H9 (cell line): Measurements from ENCODE around the gene SNX32. TPM values are rescaled to one million over a fixed set of nuclear protein-coding genes. Genes with fewer than 3 reads are reported as not detected.

Source experiments
- DNase-seq: peaks from one replicate; pipeline ENCODE4 v3.0.0-alpha.2; 2017
- H2AFZ ChIP-seq: one replicate; pipeline ENCODE4 v1.6.1; 2013; ENCODE audit warnings: mild to moderate bottlenecking, low read length, control low read depth, moderate library complexity
- H2AK5ac ChIP-seq: 2 replicates; pipeline ENCODE4 v1.6.1; 2013; ENCODE audit warnings: low read length, control low read depth, mixed read lengths; ENCODE audit not compliant: insufficient read length
- H2BK120ac ChIP-seq: one replicate; pipeline ENCODE4 v1.6.1; 2013; ENCODE audit warnings: low read depth, mild to moderate bottlenecking, low read length, control low read depth, inconsistent platforms; ENCODE audit not compliant: poor library complexity, severe bottlenecking
- H2BK12ac ChIP-seq: 2 replicates; pipeline ENCODE4 v1.6.1; 2013; ENCODE audit warnings: low read length, control low read depth, mixed read lengths, low read depth; ENCODE audit not compliant: insufficient read length
- H2BK15ac ChIP-seq: 2 replicates; pipeline ENCODE4 v1.6.1; 2013; ENCODE audit warnings: low read depth, low read length, control low read depth
- H2BK20ac ChIP-seq: one replicate; pipeline ENCODE4 v1.6.1; 2013; ENCODE audit warnings: low read depth, mild to moderate bottlenecking, low read length, control low read depth, inconsistent platforms; ENCODE audit not compliant: poor library complexity, severe bottlenecking
- H2BK5ac ChIP-seq: 2 replicates; pipeline ENCODE4 v1.6.1; 2013; ENCODE audit warnings: low read length, control low read depth, mixed read lengths; ENCODE audit not compliant: insufficient read length
- H3K14ac ChIP-seq: 2 replicates; pipeline ENCODE4 v1.6.1; 2013; ENCODE audit warnings: low read length, control low read depth; ENCODE audit not compliant: insufficient read depth
- H3K18ac ChIP-seq: 2 replicates; pipeline ENCODE4 v1.6.1; 2013; ENCODE audit warnings: low read depth, mild to moderate bottlenecking, mixed read lengths, low read length, control low read depth; ENCODE audit not compliant: insufficient read length
- H3K23ac ChIP-seq: 2 replicates; pipeline ENCODE4 v1.6.1; 2013; ENCODE audit warnings: low read length, control low read depth, mixed read lengths, low read depth; ENCODE audit not compliant: insufficient read length
- H3K23me2 ChIP-seq: 2 replicates; pipeline ENCODE4 v1.6.1; 2013; ENCODE audit warnings: low read depth, mild to moderate bottlenecking, mixed read lengths, low read length, control low read depth; ENCODE audit not compliant: insufficient read length, poor library complexity, severe bottlenecking
- H3K27ac ChIP-seq: 2 replicates; pipeline ENCODE4 v1.5.1; 2013; ENCODE audit warnings: low read length, control low read depth, mixed read lengths, low read depth; ENCODE audit not compliant: insufficient read length
- H3K27me3 ChIP-seq: 2 replicates; pipeline ENCODE4 v1.6.1; 2013; ENCODE audit warnings: low read length, control low read depth, inconsistent platforms; ENCODE audit not compliant: insufficient read depth
- H3K4ac ChIP-seq: 2 replicates; pipeline ENCODE4 v1.6.1; 2013; ENCODE audit warnings: low read depth, mild to moderate bottlenecking, control low read depth, inconsistent platforms, low read length, moderate library complexity
- H3K4me1 ChIP-seq: 2 replicates; pipeline ENCODE4 v1.6.1; 2013; ENCODE audit warnings: low read length, control low read depth, inconsistent platforms; ENCODE audit not compliant: insufficient read depth
- H3K4me2 ChIP-seq: 2 replicates; pipeline ENCODE4 v1.6.1; 2013; ENCODE audit warnings: low read length, control low read depth, mixed read lengths; ENCODE audit not compliant: insufficient read length, insufficient read depth
- H3K56ac ChIP-seq: 2 replicates; pipeline ENCODE4 v1.6.1; 2013; ENCODE audit warnings: low read depth, mild to moderate bottlenecking, mixed read lengths, low read length, control low read depth; ENCODE audit not compliant: insufficient read length
- H3K79me1 ChIP-seq: 2 replicates; pipeline ENCODE4 v1.6.1; 2013; ENCODE audit warnings: low read depth, mild to moderate bottlenecking, moderate library complexity, low read length, control low read depth, inconsistent platforms; ENCODE audit not compliant: insufficient read depth, poor library complexity, severe bottlenecking
- H3K79me2 ChIP-seq: 2 replicates; pipeline ENCODE4 v1.6.1; 2013; ENCODE audit warnings: low read length, control low read depth, inconsistent platforms; ENCODE audit not compliant: insufficient read depth
- H3K9ac ChIP-seq: 2 replicates; pipeline ENCODE4 v1.6.1; 2013; ENCODE audit warnings: low read length, control low read depth, mixed read lengths; ENCODE audit not compliant: insufficient read length; ENCODE audit errors: extremely low read depth
- H3K9me3 ChIP-seq: one replicate; pipeline ENCODE4 v1.6.1; 2013; ENCODE audit warnings: low read depth, low read length, inconsistent platforms; ENCODE audit not compliant: control insufficient read depth
- H3T11ph ChIP-seq: one replicate; pipeline ENCODE4 v1.6.1; 2013; ENCODE audit warnings: mild to moderate bottlenecking, low read length, control low read depth, inconsistent platforms
- H4K20me1 ChIP-seq: one replicate; pipeline ENCODE4 v1.6.1; 2013; ENCODE audit not compliant: control insufficient read depth, insufficient read length, insufficient read depth
- H4K5ac ChIP-seq: 2 replicates; pipeline ENCODE4 v1.6.1; 2013; ENCODE audit warnings: low read depth, mild to moderate bottlenecking, mixed read lengths, low read length, control low read depth; ENCODE audit not compliant: insufficient read length
- H4K8ac ChIP-seq: replicated peaks from 2 replicates; pipeline ENCODE4 v1.6.1; 2013; ENCODE audit warnings: low read length, control low read depth, mixed read lengths, low read depth; ENCODE audit not compliant: insufficient read length
- H4K91ac ChIP-seq: 2 replicates; pipeline ENCODE4 v1.6.1; 2013; ENCODE audit warnings: low read depth, mild to moderate bottlenecking, moderate library complexity, mixed read lengths, low read length, control low read depth; ENCODE audit not compliant: insufficient read length
- H3K27ac Mint-ChIP-seq, 3 experiments: 2 replicates in 2 of 3; 3 replicates in 1 of 3; pipeline ENCODE4 v1.8.0; 2020 to 2021; ENCODE audit warnings: mixed read lengths in 3 of 3, mild to moderate bottlenecking in 1 of 3, moderate library complexity in 1 of 3
- H3K27me3 Mint-ChIP-seq: 2 replicates; pipeline ENCODE4 v1.8.0; 2021; ENCODE audit warnings: low read depth, mild to moderate bottlenecking, moderate library complexity, mixed read lengths
- H3K36me3 Mint-ChIP-seq, 3 experiments: 2 replicates in 2 of 3; 3 replicates in 1 of 3; pipeline ENCODE4 v1.8.0; 2020 to 2021; ENCODE audit warnings: low read depth in 3 of 3, mixed read lengths in 3 of 3; ENCODE audit not compliant: insufficient read depth in 1 of 3
- H3K4me1 Mint-ChIP-seq, 2 experiments: 2 replicates each; pipeline ENCODE4 v1.8.0; 2020; ENCODE audit warnings: mixed read lengths in 2 of 2
- H3K4me3 Mint-ChIP-seq, 2 experiments: 2 replicates in 1 of 2; 3 replicates in 1 of 2; pipeline ENCODE4 v1.8.0; 2020 to 2021; ENCODE audit warnings: mild to moderate bottlenecking in 2 of 2, mixed read lengths in 2 of 2, moderate library complexity in 1 of 2
- H3K9me3 Mint-ChIP-seq, 2 experiments: 2 replicates in 1 of 2; 3 replicates in 1 of 2; pipeline ENCODE4 v1.8.0; 2020; ENCODE audit warnings: mild to moderate bottlenecking in 2 of 2, mixed read lengths in 2 of 2, moderate library complexity in 1 of 2
- CTCF ChIP-seq: fragments of 200-600 bp; sonication (generic); conservative IDR thresholded peaks from 3 replicates; pipeline ENCODE4 v1.8.0; 2021; ENCODE audit warnings: antibody characterized with exemption, mild to moderate bottlenecking
- WGBS: extraction: QIAGEN DNeasy Blood & Tissue Kit; methylation state at CpG from one replicate; pipeline ENCODE4 v1.1.7; 2013; ENCODE audit warnings: missing lambda C conversion rate, low lambda C conversion rate, mixed read lengths; ENCODE audit not compliant: insufficient read length; ENCODE audit errors: extremely low coverage; 5-methylcytosine and 5-hydroxymethylcytosine counted together
- total RNA-seq: library from RNA; stranded (reverse); gene quantifications from 2 replicates; pipeline ENCODE4 v1.2.1, GENCODE V29; 2021

The SNX32 gene
- total RNA-seq, 1 experiment from 2014 or later, result 1.2 TPM

- H3K4me2 ChIP-seq, result no peak within 1 kb of the TSS
- H3K23ac ChIP-seq, result no peak within 1 kb of the TSS
- no peaks in the 10 kb centered on the region for H3K79me2 ChIP-seq
- H3K36me3 Mint-ChIP-seq, result peaks cover 18 to 30% (median 27%) of the 10 kb centered on the region in 3 experiments; a peak in 6 of 7 replicates
- H2AFZ ChIP-seq, result no peak within 1 kb of the TSS
- no peaks in the 10 kb centered on the region for H3K9me3 ChIP-seq
- no peaks in the 10 kb centered on the region for H3K4me1 ChIP-seq
- H3K27ac ChIP-seq, result no peak within 1 kb of the TSS
- H3K18ac ChIP-seq, result no peak within 1 kb of the TSS
- H2BK15ac ChIP-seq, result no peak within 1 kb of the TSS
- H2BK5ac ChIP-seq, result no peak within 1 kb of the TSS
- H2AK5ac ChIP-seq, result no peak within 1 kb of the TSS
- peaks cover 2 to 6% of the 10 kb centered on the region in 2 experiments for H3K4me1 Mint-ChIP-seq
- H3K23me2 ChIP-seq, result no peaks in the 10 kb centered on the region
- DNase-seq, result no peak
- no peak within 1 kb of the TSS for H3K4me3 Mint-ChIP-seq
- no peak within 1 kb of the TSS for H2BK20ac ChIP-seq
- H3K56ac ChIP-seq, result no peak within 1 kb of the TSS
- no peak within 1 kb of the TSS for H4K5ac ChIP-seq
- H3K27me3 Mint-ChIP-seq, result peaks cover 17% of the 10 kb centered on the region
- no peak within 1 kb of the TSS for H3T11ph ChIP-seq
- no peaks in the 10 kb centered on the region for H3K79me1 ChIP-seq
- H4K91ac ChIP-seq, result no peak within 1 kb of the TSS
- H3K14ac ChIP-seq, result no peak within 1 kb of the TSS; the same call in 1 of the 2 replicates
- no peak within 1 kb of the TSS for H3K4ac ChIP-seq
- H2BK120ac ChIP-seq, result no peak within 1 kb of the TSS
- H4K8ac ChIP-seq, result no peak within 1 kb of the TSS
- H2BK12ac ChIP-seq, result no peak within 1 kb of the TSS
- H3K9me3 Mint-ChIP-seq, result no peaks in the 10 kb centered on the region; a peak in 1 of 5 replicates
- TF ChIP-seq CTCF, result no peak
- WGBS, result no CpG with 5 or more reads among the region's 7 CpGs
- peak within 1 kb of the TSS in 1 of 3 experiments; percentile 62; a peak in 1 of 7 replicates for H3K27ac Mint-ChIP-seq
- H4K20me1 ChIP-seq, result no peaks in the 10 kb centered on the region
- H3K9ac ChIP-seq, result no peak within 1 kb of the TSS
- no peaks in the 10 kb centered on the region for H3K27me3 ChIP-seq
Measured at GRCh38 chr11:65879617-65880016, 45.9 kb downstream of the SNX32 start, which contains the start of gene CTSW. Gene CTSW (plus strand): TSS chr11:65879837. CDS start chr11:65879855, 18 bp downstream.
